Neural crest cell (in vitro differentiated cells): ENCODE data around the gene CCDC85C. TPM values are rescaled to one million over a fixed set of nuclear protein-coding genes. Genes with fewer than 3 reads are reported as not detected.

Experiments used
- DNase-seq: peaks from one replicate; pipeline ENCODE4 v3.0.0; 2021; ENCODE audit warnings: low read depth, mixed read lengths, low spot score
- H3K27ac Mint-ChIP-seq: one replicate; pipeline ENCODE4 v1.8.0; 2021; ENCODE audit warnings: mild to moderate bottlenecking, mixed read lengths; ENCODE audit not compliant: unreplicated experiment
- H3K27me3 Mint-ChIP-seq: 2 replicates; pipeline ENCODE4 v1.8.0; 2021; ENCODE audit warnings: low read depth, mild to moderate bottlenecking, mixed read lengths
- H3K36me3 Mint-ChIP-seq: 2 replicates; pipeline ENCODE4 v1.8.0; 2021; ENCODE audit warnings: low read depth, mild to moderate bottlenecking, mixed read lengths
- H3K4me1 Mint-ChIP-seq: 2 replicates; pipeline ENCODE4 v1.8.0; 2021; ENCODE audit warnings: mixed read lengths
- H3K4me3 Mint-ChIP-seq: one replicate; pipeline ENCODE4 v1.8.0; 2021; ENCODE audit warnings: mild to moderate bottlenecking, mixed read lengths
- H3K9me3 Mint-ChIP-seq: 2 replicates; pipeline ENCODE4 v1.8.0; 2021; ENCODE audit warnings: mixed read lengths
- CTCF ChIP-seq: fragments of 200-600 bp; sonication (generic); conservative IDR thresholded peaks from 2 replicates; pipeline ENCODE4 v1.5.0; 2021; ENCODE audit warnings: antibody characterized with exemption, mild to moderate bottlenecking
- total RNA-seq: library from RNA; stranded (reverse); gene quantifications from 2 replicates; pipeline ENCODE4 v1.2.1, GENCODE V29; 2021

Gene CCDC85C
- total RNA-seq, 1 donor from 2014 or later: 31.4 TPM

GRCh38 chr14:99538733-99539132, 65.3 kb downstream of the CCDC85C start:
- Mint-ChIP-seq H3K27me3 (peaks cover 7% of the 10 kb centered on the region), H3K4me3 (no peak overlapping the region), H3K4me1 (peaks cover 27% of the 10 kb centered on the region), H3K27ac (no peak overlapping the region), H3K36me3 (no peaks in the 10 kb centered on the region), H3K9me3 (no peaks in the 10 kb centered on the region)
- no peak for TF ChIP-seq CTCF
- no peak for DNase-seq

GRCh38 chr14:99538275-99538674, 65.7 kb downstream of the CCDC85C start:
- Mint-ChIP-seq H3K4me1 (peaks cover 28% of the 10 kb centered on the region), H3K27ac (no peak overlapping the region), H3K27me3 (peaks cover 3% of the 10 kb centered on the region), H3K4me3 (no peak overlapping the region), H3K9me3 (no peaks in the 10 kb centered on the region), H3K36me3 (no peaks in the 10 kb centered on the region)
- TF ChIP-seq CTCF: peak; percentile 36
- DNase-seq: no peak

- TF ChIP-seq CTCF: no peak
- Mint-ChIP-seq H3K27me3 (peaks cover 3% of the 10 kb centered on the region), H3K4me1 (peaks cover 26% of the 10 kb centered on the region), H3K36me3 (no peaks in the 10 kb centered on the region), H3K27ac (no peak overlapping the region), H3K4me3 (no peak overlapping the region), H3K9me3 (no peaks in the 10 kb centered on the region)
- no peak for DNase-seq
These were observed 66.6 kb downstream of the CCDC85C start for GRCh38 chr14:99537399-99537798.

- Mint-ChIP-seq H3K4me1 (peaks cover 27% of the 10 kb centered on the region), H3K4me3 (no peak overlapping the region), H3K9me3 (no peaks in the 10 kb centered on the region), H3K27ac (no peak overlapping the region), H3K36me3 (no peaks in the 10 kb centered on the region), H3K27me3 (peaks cover 3% of the 10 kb centered on the region)
- TF ChIP-seq CTCF: no peak
- no peak for DNase-seq
These were observed 67.9 kb downstream of the CCDC85C start for GRCh38 chr14:99535908-99536778.

- H3K4me3 Mint-ChIP-seq: no peak overlapping the region
These were observed 68.6 kb downstream of the CCDC85C start for GRCh38 chr14:99535448-99535847.

More at GRCh38 chr14:99535448-99535847, 68.6 kb downstream of the CCDC85C start:
- Mint-ChIP-seq H3K4me1 (peaks cover 31% of the 10 kb centered on the region), H3K9me3 (no peaks in the 10 kb centered on the region), H3K27ac (no peak overlapping the region), H3K27me3 (peaks cover 3% of the 10 kb centered on the region), H3K36me3 (no peaks in the 10 kb centered on the region)
- TF ChIP-seq CTCF: no peak
- no peak for DNase-seq
